ENCODE measurements around the gene H2AZ1. TPM values are rescaled to one million over a fixed set of nuclear protein-coding genes. Genes with fewer than 3 reads are reported as not detected.

The H2AZ1 gene
- total RNA-seq, 1 experiment from 2014 or later, result 450 TPM

GRCh38 chr4:99966692-99967091, 16.6 kb upstream of the H2AZ1 start:
- ChIA-PET CTCF (no interaction called here), POLR2A (no interaction called here)
- ATAC-seq (no peak), DNase-seq (ENCODE audit: low read depth, low spot score) (no peak)
- in situ Hi-C loops (cut with HindIII; ENCODE audit: low pct_unique_long_range_greater_than_20kb, low sequenced_read_pairs), result no loop called here
- no peaks in the 10 kb centered on the region for H3K4me1 ChIP-seq (ENCODE audit: control insufficient read depth, insufficient read depth, low read length)
- intact Hi-C loops (cut with micrococcal nuclease; ENCODE audit: unreplicated experiment), result no loop called here
- no peaks in the 10 kb centered on the region for H3K9me3 ChIP-seq (ENCODE audit: control insufficient read depth, insufficient read depth, low read depth, low read length)
- no peaks in the 10 kb centered on the region for H3K27me3 ChIP-seq (ENCODE audit: control insufficient read depth, insufficient read depth, low read length)
- no peak overlapping the region for H3K27ac ChIP-seq (ENCODE audit: low read length)
- BruUV-seq (replicated peaks), result no TSS peak
- no peaks in the 10 kb centered on the region; the same call in 1 of the 2 replicates for H3K36me3 ChIP-seq (ENCODE audit: control insufficient read depth, insufficient read depth, low read length)
- no peak overlapping the region for H3K4me3 ChIP-seq (ENCODE audit: low read depth in 2 of 2, low read length in 2 of 2)
- TF ChIP-seq POLR2AphosphoS5 (IDR thresholded peaks at IDR 0.05; ENCODE audit: low read depth, low read length) (no peak), TCF7L2 (IDR thresholded peaks at IDR 0.05; ENCODE audit: low read depth, low read length) (no peak), SIN3A (IDR thresholded peaks at IDR 0.05; ENCODE audit: borderline replicate concordance, insufficient read depth, low read depth, low read length) (no peak)
- TF ChIP-seq, protein P1, sequence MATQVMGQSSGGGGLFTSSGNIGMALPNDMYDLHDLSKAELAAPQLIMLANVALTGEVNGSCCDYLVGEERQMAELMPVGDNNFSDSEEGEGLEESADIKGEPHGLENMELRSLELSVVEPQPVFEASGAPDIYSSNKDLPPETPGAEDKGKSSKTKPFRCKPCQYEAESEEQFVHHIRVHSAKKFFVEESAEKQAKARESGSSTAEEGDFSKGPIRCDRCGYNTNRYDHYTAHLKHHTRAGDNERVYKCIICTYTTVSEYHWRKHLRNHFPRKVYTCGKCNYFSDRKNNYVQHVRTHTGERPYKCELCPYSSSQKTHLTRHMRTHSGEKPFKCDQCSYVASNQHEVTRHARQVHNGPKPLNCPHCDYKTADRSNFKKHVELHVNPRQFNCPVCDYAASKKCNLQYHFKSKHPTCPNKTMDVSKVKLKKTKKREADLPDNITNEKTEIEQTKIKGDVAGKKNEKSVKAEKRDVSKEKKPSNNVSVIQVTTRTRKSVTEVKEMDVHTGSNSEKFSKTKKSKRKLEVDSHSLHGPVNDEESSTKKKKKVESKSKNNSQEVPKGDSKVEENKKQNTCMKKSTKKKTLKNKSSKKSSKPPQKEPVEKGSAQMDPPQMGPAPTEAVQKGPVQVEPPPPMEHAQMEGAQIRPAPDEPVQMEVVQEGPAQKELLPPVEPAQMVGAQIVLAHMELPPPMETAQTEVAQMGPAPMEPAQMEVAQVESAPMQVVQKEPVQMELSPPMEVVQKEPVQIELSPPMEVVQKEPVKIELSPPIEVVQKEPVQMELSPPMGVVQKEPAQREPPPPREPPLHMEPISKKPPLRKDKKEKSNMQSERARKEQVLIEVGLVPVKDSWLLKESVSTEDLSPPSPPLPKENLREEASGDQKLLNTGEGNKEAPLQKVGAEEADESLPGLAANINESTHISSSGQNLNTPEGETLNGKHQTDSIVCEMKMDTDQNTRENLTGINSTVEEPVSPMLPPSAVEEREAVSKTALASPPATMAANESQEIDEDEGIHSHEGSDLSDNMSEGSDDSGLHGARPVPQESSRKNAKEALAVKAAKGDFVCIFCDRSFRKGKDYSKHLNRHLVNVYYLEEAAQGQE (IDR thresholded peaks at IDR 0.05; ENCODE audit: insufficient read depth in 1 of 2, low read depth in 2 of 2, low read length in 1 of 2), result no peak
- TF ChIP-seq, protein P2, sequence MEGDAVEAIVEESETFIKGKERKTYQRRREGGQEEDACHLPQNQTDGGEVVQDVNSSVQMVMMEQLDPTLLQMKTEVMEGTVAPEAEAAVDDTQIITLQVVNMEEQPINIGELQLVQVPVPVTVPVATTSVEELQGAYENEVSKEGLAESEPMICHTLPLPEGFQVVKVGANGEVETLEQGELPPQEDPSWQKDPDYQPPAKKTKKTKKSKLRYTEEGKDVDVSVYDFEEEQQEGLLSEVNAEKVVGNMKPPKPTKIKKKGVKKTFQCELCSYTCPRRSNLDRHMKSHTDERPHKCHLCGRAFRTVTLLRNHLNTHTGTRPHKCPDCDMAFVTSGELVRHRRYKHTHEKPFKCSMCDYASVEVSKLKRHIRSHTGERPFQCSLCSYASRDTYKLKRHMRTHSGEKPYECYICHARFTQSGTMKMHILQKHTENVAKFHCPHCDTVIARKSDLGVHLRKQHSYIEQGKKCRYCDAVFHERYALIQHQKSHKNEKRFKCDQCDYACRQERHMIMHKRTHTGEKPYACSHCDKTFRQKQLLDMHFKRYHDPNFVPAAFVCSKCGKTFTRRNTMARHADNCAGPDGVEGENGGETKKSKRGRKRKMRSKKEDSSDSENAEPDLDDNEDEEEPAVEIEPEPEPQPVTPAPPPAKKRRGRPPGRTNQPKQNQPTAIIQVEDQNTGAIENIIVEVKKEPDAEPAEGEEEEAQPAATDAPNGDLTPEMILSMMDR (IDR thresholded peaks at IDR 0.05), result no peak

GRCh38 chr4:99965674-99966350, 15.7 kb upstream of the H2AZ1 start:
- CTCF ChIA-PET, result no interaction called here
- DNase-seq (ENCODE audit: low read depth, low spot score) (no peak), ATAC-seq (no peak)
- no TSS peak for BruUV-seq (replicated peaks)
- no peaks in the 10 kb centered on the region for H3K4me1 ChIP-seq (ENCODE audit: control insufficient read depth, insufficient read depth, low read length)
- TF ChIP-seq SIN3A (IDR thresholded peaks at IDR 0.05; ENCODE audit: borderline replicate concordance, insufficient read depth, low read depth, low read length) (no peak), POLR2AphosphoS5 (IDR thresholded peaks at IDR 0.05; ENCODE audit: low read depth, low read length) (no peak), TCF7L2 (IDR thresholded peaks at IDR 0.05; ENCODE audit: low read depth, low read length) (no peak)
- TF ChIP-seq, protein P2 (IDR thresholded peaks at IDR 0.05), result no peak
- TF ChIP-seq, protein P1 (IDR thresholded peaks at IDR 0.05; ENCODE audit: insufficient read depth in 1 of 2, low read depth in 2 of 2, low read length in 1 of 2), result no peak
- no peaks in the 10 kb centered on the region for H3K9me3 ChIP-seq (ENCODE audit: control insufficient read depth, insufficient read depth, low read depth, low read length)
- intact Hi-C loops (cut with micrococcal nuclease; ENCODE audit: unreplicated experiment), result no loop called here
- no peaks in the 10 kb centered on the region; the same call in 1 of the 2 replicates for H3K36me3 ChIP-seq (ENCODE audit: control insufficient read depth, insufficient read depth, low read length)
- POLR2A ChIA-PET, result no interaction called here
- in situ Hi-C loops (cut with HindIII; ENCODE audit: low pct_unique_long_range_greater_than_20kb, low sequenced_read_pairs), result no loop called here
- H3K27ac ChIP-seq (ENCODE audit: low read length), result no peak overlapping the region
- no peaks in the 10 kb centered on the region for H3K27me3 ChIP-seq (ENCODE audit: control insufficient read depth, insufficient read depth, low read length)
- H3K4me3 ChIP-seq (ENCODE audit: low read depth in 2 of 2, low read length in 2 of 2), result no peak overlapping the region

Data from Panc1 (cell line).